Neuronal stem cell (in vitro differentiated cells): Measurements from ENCODE around the gene CXCL12.

Experiments
- DNase-seq: peaks from one replicate; pipeline ENCODE4 v3.0.0-alpha.2; 2013; ENCODE audit warnings: low spot score
- H2AFZ ChIP-seq: one replicate; pipeline ENCODE4 v1.6.1; 2013; ENCODE audit warnings: mild to moderate bottlenecking, low read length, inconsistent platforms
- H2AK5ac ChIP-seq: 2 replicates; pipeline ENCODE4 v1.6.1; 2013; ENCODE audit warnings: low read depth, mild to moderate bottlenecking, inconsistent platforms, low read length, moderate library complexity, mixed read lengths
- H2BK120ac ChIP-seq: 2 replicates; pipeline ENCODE4 v1.6.1; 2013; ENCODE audit warnings: low read depth, mild to moderate bottlenecking, inconsistent platforms, low read length, moderate library complexity, mixed read lengths
- H2BK12ac ChIP-seq: one replicate; pipeline ENCODE4 v1.6.1; 2013; ENCODE audit warnings: low read length, inconsistent platforms
- H2BK15ac ChIP-seq: 2 replicates; pipeline ENCODE4 v1.6.1; 2013; ENCODE audit warnings: mild to moderate bottlenecking, low read length, inconsistent platforms, mixed read lengths
- H2BK5ac ChIP-seq: one replicate; pipeline ENCODE4 v1.6.1; 2013; ENCODE audit warnings: inconsistent platforms, mild to moderate bottlenecking, low read length, moderate library complexity
- H3K14ac ChIP-seq: one replicate; pipeline ENCODE4 v1.6.1; 2013; ENCODE audit warnings: low read length, inconsistent platforms
- H3K18ac ChIP-seq: 2 replicates; pipeline ENCODE4 v1.6.1; 2013; ENCODE audit warnings: low read length, inconsistent platforms
- H3K23ac ChIP-seq: 2 replicates; pipeline ENCODE4 v1.6.1; 2013; ENCODE audit warnings: low read depth, mild to moderate bottlenecking, mixed read lengths, low read length, inconsistent platforms; ENCODE audit not compliant: poor library complexity
- H3K27ac ChIP-seq: replicated peaks from 3 replicates; pipeline ENCODE4 v1.5.1; 2013; ENCODE audit warnings: low read length, inconsistent platforms
- H3K27me3 ChIP-seq, 3 experiments: 2 replicates each; pipeline ENCODE4 v1.6.1; 2013; ENCODE audit warnings: low read length in 3 of 3, mild to moderate bottlenecking in 2 of 3, inconsistent platforms in 1 of 3, low read depth in 1 of 3, mixed read lengths in 1 of 3, moderate library complexity in 1 of 3; ENCODE audit not compliant: control insufficient read depth in 3 of 3, insufficient read depth in 3 of 3
- H3K36me3 ChIP-seq, 2 donors: replicated peaks in 1 of 2; 2 replicates each; pipeline ENCODE4 v1.6.1; 2013; ENCODE audit warnings: low read length in 2 of 2; ENCODE audit not compliant: control insufficient read depth in 2 of 2, insufficient read depth in 2 of 2
- H3K4ac ChIP-seq: 2 replicates; pipeline ENCODE4 v1.6.1; 2013; ENCODE audit warnings: inconsistent platforms, mild to moderate bottlenecking, low read length, moderate library complexity
- H3K4me1 ChIP-seq, 2 donors: 1 replicate in 1 of 2; 2 replicates in 1 of 2; pipeline ENCODE4 v1.6.1; 2013; ENCODE audit warnings: low read length in 2 of 2, low read depth in 1 of 2; ENCODE audit not compliant: control insufficient read depth in 2 of 2, insufficient read depth in 1 of 2
- H3K4me2 ChIP-seq: one replicate; pipeline ENCODE4 v1.6.1; 2013; ENCODE audit warnings: mild to moderate bottlenecking, low read length, inconsistent platforms; ENCODE audit not compliant: insufficient read depth, poor library complexity, severe bottlenecking
- H3K4me3 ChIP-seq, 2 donors: 2 replicates each; pipeline ENCODE4 v1.5.1; 2013; ENCODE audit warnings: low read length in 2 of 2, mild to moderate bottlenecking in 2 of 2, inconsistent platforms in 1 of 2, moderate library complexity in 1 of 2
- H3K79me1 ChIP-seq: one replicate; pipeline ENCODE4 v1.6.1; 2013; ENCODE audit warnings: low read depth, mild to moderate bottlenecking, inconsistent platforms, low read length, moderate library complexity
- H3K9ac ChIP-seq: one replicate; pipeline ENCODE4 v1.6.1; 2013; ENCODE audit warnings: mild to moderate bottlenecking, low read depth, low read length, inconsistent platforms; ENCODE audit not compliant: poor library complexity
- H3K9me3 ChIP-seq, 2 donors: replicated peaks in 1 of 2; 2 replicates each; pipeline versions ENCODE3 to v1.6.1; 2013; ENCODE audit warnings: low read length in 2 of 2, mild to moderate bottlenecking in 2 of 2, inconsistent platforms in 1 of 2, low read depth in 1 of 2, mixed read lengths in 1 of 2, moderate library complexity in 1 of 2; ENCODE audit not compliant: control insufficient read depth in 2 of 2, insufficient read depth in 1 of 2
- H4K8ac ChIP-seq: one replicate; pipeline ENCODE4 v1.6.1; 2013; ENCODE audit warnings: low read depth, mild to moderate bottlenecking, inconsistent platforms, low read length, moderate library complexity
- H4K91ac ChIP-seq: one replicate; pipeline ENCODE4 v1.6.1; 2013; ENCODE audit warnings: low read length, low read depth, mild to moderate bottlenecking, inconsistent platforms; ENCODE audit not compliant: poor library complexity
- WGBS, 2 donors: extraction: QIAGEN DNeasy Blood & Tissue Kit; methylation state at CpG; one replicate each; pipeline ENCODE4 v1.1.7; 2013; ENCODE audit warnings: missing lambda C conversion rate in 2 of 2, mixed read lengths in 1 of 2; ENCODE audit not compliant: insufficient read length in 2 of 2, insufficient replicate concordance in 1 of 2; ENCODE audit errors: extremely low coverage in 2 of 2; 5-methylcytosine and 5-hydroxymethylcytosine counted together

CXCL12 gene

GRCh38 chr10:44377651-44378310 lies 7.1 kb downstream of the CXCL12 start:
- H3K14ac ChIP-seq, result no peak overlapping the region
- no peak overlapping the region for H2BK120ac ChIP-seq
- H3K79me1 ChIP-seq, result no peaks in the 10 kb centered on the region
- no peak overlapping the region for H3K23ac ChIP-seq
- H3K18ac ChIP-seq, result no peak overlapping the region
- H3K9ac ChIP-seq, result no peak overlapping the region
- no peak overlapping the region for H4K8ac ChIP-seq
- WGBS, 2 donors, result no CpG with 5 or more reads among the region's 16 CpGs
- H3K27me3 ChIP-seq, result peaks cover 0 to 33% (median 4%) of the 10 kb centered on the region in 3 experiments
- H3K9me3 ChIP-seq, result no peaks in the 10 kb centered on the region
- no peak overlapping the region for H3K27ac ChIP-seq
- no peak overlapping the region for H2AFZ ChIP-seq
- no peak overlapping the region for H3K4me3 ChIP-seq
- no peaks in the 10 kb centered on the region for H3K36me3 ChIP-seq
- no peak overlapping the region for H3K4ac ChIP-seq
- no peak for DNase-seq
- H4K91ac ChIP-seq, result no peak overlapping the region
- H3K4me1 ChIP-seq, result peaks cover 0 to 12% of the 10 kb centered on the region in 2 donors
- no peak overlapping the region for H2BK5ac ChIP-seq
- no peak overlapping the region for H2BK15ac ChIP-seq
- no peak overlapping the region for H2BK12ac ChIP-seq
- H3K4me2 ChIP-seq, result no peak overlapping the region
- H2AK5ac ChIP-seq, result no peak overlapping the region

- Histone ChIP-seq H2BK12ac (no peak overlapping the region), H3K18ac (no peak overlapping the region), H3K4me2 (no peak overlapping the region), H3K27me3 (peaks cover 0 to 22% (median 0%) of the 10 kb centered on the region in 3 experiments), H2AFZ (no peak overlapping the region), H3K9me3 (no peaks in the 10 kb centered on the region), H2BK120ac (no peak overlapping the region), H2BK5ac (no peak overlapping the region), H3K4ac (no peak overlapping the region), H4K91ac (no peak overlapping the region), H3K14ac (no peak overlapping the region), H3K4me1 (peaks cover 0 to 2% of the 10 kb centered on the region in 2 donors), H3K79me1 (no peaks in the 10 kb centered on the region), H2BK15ac (no peak overlapping the region), H3K4me3 (no peak overlapping the region), H3K36me3 (no peaks in the 10 kb centered on the region), H3K23ac (no peak overlapping the region), H3K9ac (no peak overlapping the region), H2AK5ac (no peak overlapping the region), H4K8ac (no peak overlapping the region), H3K27ac (no peak overlapping the region)
- no peak for DNase-seq
- WGBS, 2 donors, result no CpG with 5 or more reads among the region's 7 CpGs
These were observed 8.3 kb downstream of the CXCL12 start for GRCh38 chr10:44376472-44377099.

GRCh38 chr10:44374155-44374554 lies 10.7 kb downstream of the CXCL12 start:
- Histone ChIP-seq H3K18ac (peak overlapping the region; percentile 34), H2AK5ac (peak overlapping the region; percentile 60), H3K27me3 (no peaks in the 10 kb centered on the region), H2BK5ac (peak overlapping the region; percentile 14), H4K91ac (no peak overlapping the region), H3K4me3 (no peak overlapping the region), H3K27ac (no peak overlapping the region), H3K4me1 (peaks cover 0 to 6% of the 10 kb centered on the region in 2 donors), H2BK120ac (no peak overlapping the region), H3K14ac (no peak overlapping the region), H3K23ac (no peak overlapping the region), H2AFZ (no peak overlapping the region), H2BK15ac (peak overlapping the region; percentile 16), H3K9me3 (no peaks in the 10 kb centered on the region), H3K4me2 (no peak overlapping the region), H2BK12ac (no peak overlapping the region), H3K79me1 (no peaks in the 10 kb centered on the region), H3K9ac (no peak overlapping the region), H3K36me3 (no peaks in the 10 kb centered on the region), H3K4ac (peak overlapping the region; percentile 0), H4K8ac (no peak overlapping the region)
- no peak for DNase-seq
- no CpG with 5 or more reads among the region's 6 CpGs for WGBS, 2 donors

DNA sequence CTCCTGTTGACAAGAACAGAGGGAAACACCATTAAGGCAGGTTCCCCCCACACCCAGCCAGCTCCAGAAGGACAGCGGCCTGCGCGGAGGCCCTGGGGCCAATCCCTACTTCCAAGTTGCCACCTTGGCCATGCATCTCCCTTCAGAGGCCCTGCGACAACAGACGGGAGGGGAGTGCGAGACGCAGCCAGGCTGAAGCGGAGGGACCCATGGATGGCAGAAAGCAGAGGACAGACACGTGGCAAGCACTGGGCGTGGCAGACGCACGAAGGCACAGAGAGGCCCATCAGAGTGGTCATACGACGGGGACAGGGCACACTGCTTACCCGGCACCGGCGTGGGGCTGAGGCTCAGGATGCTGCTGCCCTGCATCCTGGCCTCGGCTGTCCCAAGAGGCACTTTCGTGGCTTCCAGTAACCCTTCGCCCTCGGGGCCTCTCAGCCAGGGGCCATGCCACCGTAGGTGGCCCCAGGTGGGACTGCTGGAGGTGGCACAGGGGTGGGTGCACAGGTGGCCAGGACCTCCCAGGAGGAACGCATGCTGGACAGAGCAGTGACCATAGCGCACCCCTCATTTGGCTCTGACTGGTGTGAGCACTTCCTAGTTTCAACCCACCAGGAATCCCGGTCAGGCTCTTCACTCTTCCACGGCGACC lies 11.4 kb downstream of the CXCL12 start:
- no CpG with 5 or more reads among the region's 27 CpGs for WGBS, 2 donors
- H3K18ac ChIP-seq, result no peak overlapping the region
- no peak overlapping the region for H4K91ac ChIP-seq
- no peak overlapping the region for H3K4me2 ChIP-seq
- H3K14ac ChIP-seq, result no peak overlapping the region
- no peak overlapping the region for H3K23ac ChIP-seq
- peak overlapping the region; percentile 14 for H2BK5ac ChIP-seq
- no peaks in the 10 kb centered on the region for H3K79me1 ChIP-seq
- H2BK15ac ChIP-seq, result peak overlapping the region; percentile 16
- no peak overlapping the region for H2BK120ac ChIP-seq
- no peaks in the 10 kb centered on the region for H3K27me3 ChIP-seq
- no peaks in the 10 kb centered on the region for H3K36me3 ChIP-seq
- peak overlapping the region; percentile 25 for H3K9ac ChIP-seq
- H3K4me1 ChIP-seq, result peaks cover 0 to 6% of the 10 kb centered on the region in 2 donors
- peak overlapping the region; percentile 60 for H2AK5ac ChIP-seq
- H3K27ac ChIP-seq, result no peak overlapping the region
- H2BK12ac ChIP-seq, result no peak overlapping the region
- H2AFZ ChIP-seq, result no peak overlapping the region
- no peak overlapping the region for H3K4ac ChIP-seq
- no peaks in the 10 kb centered on the region for H3K9me3 ChIP-seq
- no peak for DNase-seq
- no peak overlapping the region for H4K8ac ChIP-seq
- peak overlapping the region in 1 of 2 donors; percentile 51 for H3K4me3 ChIP-seq
